Amniotic epithelial cell (primary cell): Measurements from ENCODE around the gene FAM72C.
"Not testable (repeated sequence)": the region's sequence is repeated elsewhere in the genome, so short reads cannot be mapped to it uniquely, and the experiment has no call there.

ENCODE experiments used
- DNase-seq: peaks from one replicate; pipeline ENCODE4 v3.0.0-alpha.2; 2010; ENCODE audit warnings: low read depth

Gene FAM72C

GRCh38 chr1:143971924-143972700, at the start of gene FAM72C:
FAM72C (minus strand) TSS chr1:143971986; CDS start chr1:143971141, 845 bp downstream.
- DNase-seq, result not testable (repeated sequence)

- DNase-seq, result not testable (repeated sequence)
Measured at GRCh38 chr1:144020001-144020738, 48.4 kb upstream of the FAM72C start.

DNA sequence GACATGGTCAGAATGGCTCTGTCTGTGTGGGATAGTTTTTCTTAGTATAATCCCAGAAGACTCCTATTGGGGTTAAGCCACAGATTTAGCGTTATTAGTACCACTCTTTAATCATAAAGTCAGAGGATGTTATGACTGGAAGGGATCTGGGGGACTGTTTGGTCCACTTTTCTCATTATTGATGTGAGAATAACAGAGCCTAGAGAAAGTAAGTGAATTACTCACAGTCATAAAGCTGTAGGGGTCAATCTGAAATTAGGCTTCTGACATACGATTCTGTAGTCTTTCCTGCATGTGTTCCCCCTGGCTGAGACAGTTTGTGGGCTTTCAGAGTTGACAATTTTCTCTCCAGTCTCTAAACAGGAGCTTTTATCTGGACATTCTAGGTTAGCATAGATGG, 47.3 kb upstream of the FAM72C start:
- not testable (repeated sequence) for DNase-seq

- DNase-seq, result not testable (repeated sequence)
Measured at GRCh38 chr1:144015180-144015966, 43.6 kb upstream of the FAM72C start.

DNA sequence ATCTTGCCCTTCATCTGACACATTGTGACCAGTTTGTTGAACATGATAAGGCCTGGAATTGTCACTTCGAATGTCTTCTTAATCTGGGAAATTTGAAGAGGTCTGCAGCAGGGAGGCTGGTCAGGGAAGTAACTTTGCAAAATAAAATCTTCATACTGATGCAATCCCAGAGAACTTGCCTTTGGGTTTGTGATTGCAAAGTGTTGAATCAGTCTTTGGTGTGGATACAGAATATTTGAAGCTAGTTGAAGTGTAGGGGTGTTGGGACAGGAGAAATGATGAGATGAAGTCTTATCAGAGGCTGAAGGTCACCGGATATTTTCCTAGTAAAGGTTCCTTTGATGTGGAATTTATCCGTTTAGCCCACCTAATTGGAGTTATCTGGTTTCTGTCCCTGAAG, 42.7 kb upstream of the FAM72C start:
- not testable (repeated sequence) for DNase-seq

GRCh38 chr1:144014121-144014520, 42.3 kb upstream of the FAM72C start:
- not testable (repeated sequence) for DNase-seq

DNA sequence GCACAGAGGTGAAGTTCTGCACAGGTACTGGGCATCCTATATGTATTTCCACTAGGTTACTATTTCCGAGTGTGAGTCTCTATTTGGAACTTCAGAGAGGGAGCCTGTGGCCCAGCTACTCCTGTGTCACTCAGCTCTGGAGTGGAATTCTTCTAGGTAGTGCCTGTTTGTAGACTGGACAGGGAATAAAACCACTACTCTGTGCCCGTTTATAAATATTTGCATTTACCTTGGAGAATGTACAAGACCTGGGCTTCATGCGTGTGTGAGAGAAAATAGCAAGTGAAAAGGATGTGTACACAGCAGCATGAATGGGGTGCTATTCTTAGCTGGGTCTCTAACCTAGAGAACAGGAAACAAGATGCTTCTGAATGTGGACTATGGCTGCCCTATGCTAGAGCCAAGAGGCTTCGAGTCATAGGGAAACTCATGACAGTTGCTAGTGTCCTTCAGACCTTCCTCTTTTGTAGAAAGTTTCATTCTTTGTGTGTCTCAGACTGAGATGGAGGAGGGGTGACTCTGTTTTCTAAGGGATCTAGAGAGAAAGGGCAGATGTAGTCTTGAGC, 40.5 kb upstream of the FAM72C start:
- DNase-seq, result not testable (repeated sequence)

DNA sequence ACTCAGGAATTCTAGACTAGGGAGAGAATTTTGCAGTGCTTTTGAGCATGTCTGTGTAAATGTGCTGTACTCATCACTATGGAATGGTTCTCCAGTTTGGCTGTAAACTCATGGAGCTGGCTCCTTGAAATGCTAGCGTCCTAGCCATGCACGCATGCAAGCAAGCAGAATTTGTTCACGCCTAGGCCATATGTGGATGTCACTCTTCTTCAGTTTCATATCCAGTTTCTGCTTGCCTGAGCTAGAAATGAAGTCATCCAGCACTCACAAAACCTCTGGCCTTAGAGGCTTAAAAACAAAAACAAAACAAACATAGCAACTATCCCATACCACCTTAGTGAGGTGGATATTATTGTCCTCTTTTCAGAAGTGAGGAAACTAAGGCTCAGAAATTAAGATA, 37.6 kb upstream of the FAM72C start:
- DNase-seq, result not testable (repeated sequence)

- not testable (repeated sequence) for DNase-seq
Measured at GRCh38 chr1:144004259-144004658, 32.5 kb upstream of the FAM72C start.

GRCh38 chr1:144003306-144004029, 31.7 kb upstream of the FAM72C start:
- not testable (repeated sequence) for DNase-seq

- peak; percentile 2 for DNase-seq
Measured at GRCh38 chr1:144002141-144002881, 30.5 kb upstream of the FAM72C start.

DNA sequence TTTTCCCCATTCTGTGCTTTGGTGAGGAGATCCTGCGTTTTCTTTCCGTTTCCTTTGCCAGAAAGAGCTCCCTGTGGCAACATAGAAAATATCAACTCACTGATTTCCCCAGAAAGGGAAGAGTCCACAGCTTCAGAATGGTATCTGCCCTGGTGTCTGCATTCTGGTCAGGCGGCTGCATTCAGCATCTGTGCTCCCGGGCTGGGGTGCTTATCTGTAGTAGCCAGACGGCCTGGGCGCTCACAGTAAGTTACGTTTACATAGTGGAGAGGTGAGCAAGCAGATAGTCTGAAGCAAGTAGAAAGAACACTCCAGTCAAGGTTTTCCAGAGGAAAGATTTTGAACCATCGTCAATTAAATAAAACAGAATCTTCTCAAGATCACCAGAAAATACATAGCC, 29.3 kb upstream of the FAM72C start:
- not testable (repeated sequence) for DNase-seq

DNA sequence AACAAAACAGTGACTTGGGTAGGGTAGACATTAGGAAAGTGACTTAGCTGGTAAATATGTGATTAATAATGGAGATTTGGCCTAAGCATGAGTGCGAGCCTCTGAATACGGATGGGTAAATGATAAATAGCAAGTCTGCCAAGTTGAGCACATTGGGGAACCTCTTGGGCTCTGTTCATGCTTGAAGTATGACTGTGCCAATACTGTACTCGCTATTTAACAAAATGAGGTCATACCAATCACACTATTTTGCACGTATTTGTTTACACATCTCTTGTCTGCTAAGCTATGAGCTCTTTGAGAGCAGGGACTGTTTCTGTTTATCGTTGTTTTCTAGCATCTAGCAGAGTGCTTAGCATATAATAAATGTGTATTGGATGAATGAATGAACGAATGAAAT, 24.2 kb upstream of the FAM72C start:
- not testable (repeated sequence) for DNase-seq

DNA sequence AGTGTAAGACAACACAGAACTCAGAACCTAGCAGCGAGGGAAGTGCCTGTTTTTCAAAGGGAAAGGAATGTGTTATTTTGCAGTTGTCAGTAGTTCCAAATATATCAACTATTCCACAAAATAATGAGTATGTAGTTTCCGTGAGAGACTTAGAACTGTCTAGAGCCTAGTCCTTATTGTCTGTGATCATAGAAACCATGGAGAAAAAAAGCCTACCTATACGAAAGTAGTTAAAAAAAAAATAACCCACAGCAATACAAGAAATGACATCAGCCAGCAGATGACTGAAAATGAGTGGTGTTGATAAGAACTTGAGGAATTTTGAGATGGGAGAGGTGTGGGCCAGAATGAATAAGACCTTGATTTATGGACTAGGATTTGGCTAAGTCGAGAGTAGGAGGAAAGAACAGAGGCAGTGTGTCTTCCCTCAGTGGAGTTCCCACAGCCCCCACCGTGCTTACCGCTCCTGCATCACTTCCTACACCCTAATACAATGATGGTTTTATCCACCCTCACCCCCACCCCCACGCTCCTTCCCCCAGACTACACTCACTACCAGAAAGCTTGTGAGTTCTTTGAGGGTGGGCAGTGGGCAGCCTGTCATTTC, 21.6 kb upstream of the FAM72C start:
- DNase-seq, result not testable (repeated sequence)

- DNase-seq, result not testable (repeated sequence)
Measured at GRCh38 chr1:143990699-143991098, 18.9 kb upstream of the FAM72C start.

DNA sequence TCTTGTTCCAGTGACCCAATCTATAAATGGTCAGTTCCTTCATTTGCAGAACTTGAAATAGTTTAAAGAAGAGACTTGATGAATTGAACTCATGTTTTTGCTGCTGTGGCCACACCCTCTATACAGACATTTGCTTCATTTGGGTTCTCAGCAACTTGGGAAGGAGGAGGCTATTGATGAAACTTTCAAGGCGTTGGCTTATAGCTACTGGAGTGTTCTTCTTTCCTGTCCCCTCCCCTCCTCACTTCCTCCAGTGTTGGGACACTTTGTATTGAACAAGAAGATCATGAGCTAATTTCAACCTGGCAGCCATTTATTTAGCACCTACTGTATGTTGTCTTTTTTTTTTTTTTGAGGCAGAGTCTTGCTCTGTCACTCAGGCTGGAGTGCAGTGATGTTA, 17.9 kb upstream of the FAM72C start:
- not testable (repeated sequence) for DNase-seq

DNA sequence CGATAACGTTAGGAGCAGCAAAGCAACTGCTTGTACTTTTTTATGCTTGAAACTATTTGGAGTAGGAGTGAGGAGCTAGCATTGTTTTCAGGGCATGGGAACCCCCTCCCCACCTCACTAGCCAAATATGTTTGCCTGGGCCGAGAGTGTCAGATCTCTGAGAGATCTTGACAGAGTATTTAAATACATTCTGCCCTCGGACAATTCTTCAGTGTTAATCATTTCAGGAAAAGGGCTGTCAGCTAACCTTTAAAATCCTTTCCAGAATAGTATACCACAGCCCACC, 17.6 kb upstream of the FAM72C start:
- not testable (repeated sequence) for DNase-seq

DNA sequence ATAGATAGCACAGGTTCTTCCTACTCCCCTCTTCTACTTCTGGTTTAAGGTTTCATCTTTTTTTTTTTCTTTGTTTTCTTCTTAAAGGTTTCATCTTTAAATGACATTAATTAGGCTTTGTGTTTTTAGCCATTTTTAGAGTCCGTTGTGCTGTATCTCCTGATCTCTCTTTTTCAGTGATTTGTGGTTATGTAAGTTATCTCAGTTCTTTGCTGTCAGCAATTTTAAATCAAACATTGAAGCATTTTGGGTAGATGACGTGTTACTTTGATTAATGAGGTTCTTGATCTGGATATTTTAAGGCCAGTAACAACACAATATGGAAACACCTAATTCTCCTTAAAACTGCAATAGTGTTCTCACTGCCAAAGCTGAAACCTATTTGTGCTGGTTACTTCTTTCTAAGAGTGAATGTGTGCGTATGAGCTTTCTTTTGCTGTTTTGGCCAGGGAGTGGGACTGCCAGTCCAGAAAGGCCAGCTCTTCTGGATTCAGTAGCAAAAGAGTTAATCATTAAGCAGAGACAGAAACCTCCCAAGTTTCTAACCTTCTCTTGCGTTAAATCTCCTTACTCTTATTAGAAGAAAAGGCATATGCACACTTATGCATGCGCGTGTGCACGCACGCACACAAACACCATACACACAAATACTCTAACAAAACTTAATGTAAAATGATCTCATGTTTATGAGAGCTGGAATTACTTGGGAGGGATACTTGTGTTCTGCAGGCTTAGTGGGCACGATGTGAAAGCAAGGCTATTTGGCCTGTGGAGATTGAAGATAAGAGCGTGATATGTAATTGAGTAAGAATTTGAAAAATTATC, 17.0 kb upstream of the FAM72C start:
- DNase-seq, result not testable (repeated sequence)

DNA sequence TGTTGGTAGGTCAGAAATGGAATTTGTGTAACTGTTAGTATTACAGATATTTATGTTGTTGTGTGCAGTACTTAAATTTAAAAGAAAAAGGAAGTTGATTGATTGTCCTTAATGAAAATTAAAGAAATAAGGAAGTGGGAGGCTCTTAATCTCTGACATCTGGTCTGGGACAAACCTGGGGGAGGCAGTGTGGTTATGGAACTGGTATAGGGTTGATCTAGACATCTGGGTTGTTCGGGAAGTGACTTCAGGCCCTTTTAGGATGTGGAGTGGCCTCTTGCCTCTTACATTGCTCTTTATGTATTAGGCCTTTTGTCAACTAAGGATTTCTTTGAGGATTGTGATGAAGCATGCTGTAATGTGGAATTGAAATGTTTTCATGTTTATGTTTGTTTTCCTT, 16.1 kb upstream of the FAM72C start:
- not testable (repeated sequence) for DNase-seq
